NCI-H187 (cell line): Measurements from ENCODE around the gene KRT81.

ENCODE experiments used
- DNase-seq, 2 experiments: peaks; one replicate each; lab custom pipeline; 2025; lab: John Stamatoyannopoulos, UW

The KRT81 gene

DNA sequence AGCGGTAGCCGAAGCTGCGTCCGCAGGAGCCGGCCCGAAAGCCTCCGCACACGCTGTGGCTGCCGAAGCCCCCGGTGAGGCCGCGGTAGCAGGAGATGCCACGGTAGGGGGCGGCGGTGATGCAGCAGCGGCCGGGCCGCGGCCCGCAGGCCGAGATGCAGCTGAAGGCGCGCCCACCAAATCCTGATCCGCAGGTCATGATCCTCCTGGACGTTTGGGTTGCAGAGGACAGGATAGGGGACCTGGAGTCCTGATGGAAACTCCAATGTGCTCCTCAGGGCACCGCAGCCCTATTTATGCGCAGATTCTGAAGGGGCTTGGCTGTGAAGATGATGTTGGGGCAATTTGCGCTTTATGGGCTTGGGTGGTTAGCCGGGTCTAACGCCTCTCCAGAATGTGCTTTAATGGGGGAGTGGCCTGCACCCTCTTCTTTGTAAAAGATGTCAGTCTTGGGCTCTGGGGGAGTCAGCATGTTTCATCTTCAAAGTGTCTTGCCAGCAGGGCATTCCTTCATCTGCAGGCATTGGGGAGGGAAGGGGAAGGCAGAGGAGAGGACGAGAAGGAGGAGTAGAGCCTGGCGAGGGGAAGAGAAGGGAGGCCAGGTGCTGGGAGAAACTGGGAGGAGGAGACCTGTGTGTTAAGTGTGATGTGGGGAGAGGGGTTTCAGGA is at the start of gene KRT81:
KRT81 (minus strand) TSS at position 268 of the 669 bp plus-strand sequence; CDS start at position 199, 69 bp downstream.
- DNase-seq, result no peak

DNA sequence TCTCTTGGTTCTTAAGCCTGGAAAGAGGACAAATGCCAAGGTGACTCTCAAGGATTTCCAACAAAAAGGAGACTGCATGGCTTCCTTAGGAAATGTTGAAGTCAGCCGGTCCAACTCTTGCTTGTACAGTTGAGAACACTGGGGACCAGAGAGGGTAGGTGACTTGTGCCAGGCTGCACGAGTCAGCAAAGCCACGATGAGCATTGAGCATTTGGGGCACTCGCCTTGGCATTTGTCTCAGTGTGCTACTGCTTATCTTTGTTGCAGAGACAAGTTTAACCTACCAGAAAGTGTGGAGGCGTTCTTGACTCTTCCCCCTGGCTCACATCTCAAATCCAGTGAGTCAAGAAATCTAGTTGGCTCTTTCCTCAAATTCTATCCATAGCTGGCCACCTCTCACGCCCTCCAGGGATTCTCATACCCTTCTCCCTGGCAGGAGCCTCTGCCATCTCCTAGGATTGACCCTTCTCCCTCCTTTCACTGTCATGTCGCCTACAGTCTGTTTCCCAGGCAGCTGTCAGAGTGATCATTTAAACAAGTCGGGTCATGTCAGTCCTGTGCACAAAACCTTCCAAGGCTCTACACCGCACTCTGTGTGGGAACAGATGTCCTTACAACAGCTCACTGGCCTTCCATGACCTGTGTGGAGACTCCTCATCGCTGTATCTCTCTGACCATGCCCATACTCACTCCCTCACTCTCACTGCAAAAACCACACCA is 47.1 kb upstream of the KRT81 start:
- no peak for DNase-seq

DNA sequence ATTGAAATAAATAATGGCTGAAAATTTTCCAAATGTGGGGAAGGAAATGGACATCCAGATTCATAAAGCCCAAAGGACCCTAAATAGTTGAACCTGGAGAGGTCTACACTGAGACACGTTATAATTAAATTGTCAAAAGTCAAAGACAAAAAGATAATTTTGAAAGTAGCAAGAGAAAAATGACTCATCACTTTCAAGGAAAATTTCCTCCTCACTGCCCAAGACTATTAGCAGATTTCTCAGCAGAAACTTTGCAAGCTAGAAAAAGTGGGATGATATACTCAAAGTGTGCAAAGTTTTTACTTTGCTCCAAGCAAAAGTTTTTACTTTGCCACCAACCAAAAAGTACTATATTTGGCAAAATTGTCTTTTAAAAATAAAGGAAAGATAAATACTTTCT is 45.7 kb upstream of the KRT81 start:
- DNase-seq, result no peak

DNA sequence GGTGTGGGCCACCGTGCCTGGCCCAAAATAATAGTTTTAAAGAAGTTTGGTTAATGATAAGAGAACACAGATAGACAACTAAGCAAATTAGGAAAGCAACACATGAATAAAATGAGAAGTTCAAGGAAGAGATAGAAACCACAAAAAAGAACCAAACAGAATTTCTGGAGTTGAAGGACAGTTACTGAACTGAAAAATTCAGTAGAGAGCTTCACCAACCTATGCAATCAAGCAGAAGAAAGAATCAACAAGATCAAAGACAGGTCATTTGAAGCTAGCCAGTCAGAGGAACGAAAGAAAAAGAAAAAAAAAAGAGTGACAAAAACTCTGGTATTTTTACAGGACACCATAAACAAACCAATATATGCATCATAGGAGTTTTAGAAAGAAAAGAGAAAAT is 45.3 kb upstream of the KRT81 start:
- DNase-seq, result no peak

DNA sequence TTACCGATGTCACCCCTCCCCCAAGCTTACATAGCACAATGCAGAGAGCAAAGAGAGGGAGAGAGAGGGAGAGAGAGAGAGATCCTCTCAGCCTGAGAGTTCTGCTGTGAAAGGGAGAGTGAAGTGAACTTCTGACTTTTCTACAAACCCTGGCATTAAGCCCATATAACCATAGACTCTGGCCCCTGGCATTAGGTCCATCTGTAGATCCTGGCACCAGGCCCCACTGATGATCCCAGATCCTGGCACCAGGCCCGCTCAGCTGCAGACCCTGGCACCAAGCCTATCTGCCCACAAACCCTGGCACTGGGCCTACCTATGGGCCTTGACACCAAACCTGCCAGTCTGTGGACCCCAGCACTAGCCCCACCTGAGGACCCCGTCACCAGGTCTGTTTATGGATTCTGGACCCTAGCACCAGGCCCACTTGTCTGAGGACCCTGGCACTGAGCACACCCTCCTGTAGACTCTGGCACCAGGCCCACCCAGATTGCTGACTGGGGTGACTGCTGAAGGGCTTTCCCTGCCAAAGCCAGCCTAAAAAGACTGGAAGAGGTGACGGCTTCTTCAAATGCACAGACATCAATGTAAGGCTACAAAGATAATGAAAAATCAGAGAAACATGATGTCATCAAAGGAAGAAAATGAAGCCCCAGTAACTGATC is 44.4 kb upstream of the KRT81 start:
- no peak for DNase-seq

DNA sequence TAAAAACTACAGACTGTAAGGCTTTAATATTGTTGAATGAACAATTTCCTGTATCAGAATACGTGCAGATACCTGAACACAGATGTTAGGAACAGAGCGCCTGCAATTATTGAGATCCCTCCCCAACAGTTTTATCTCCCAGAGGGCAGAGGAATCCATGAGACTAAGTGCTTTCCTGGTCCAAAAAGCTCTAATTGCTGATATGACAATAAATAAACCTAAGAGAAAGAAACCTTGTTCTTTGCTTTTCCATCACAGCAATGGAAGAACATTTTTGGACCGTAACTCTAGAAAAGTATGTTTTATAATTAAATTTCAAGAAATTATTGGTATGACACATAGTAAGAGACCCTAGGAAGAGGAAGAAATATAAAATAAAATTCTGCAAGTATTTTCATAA is 42.9 kb upstream of the KRT81 start:
- no peak for DNase-seq

DNA sequence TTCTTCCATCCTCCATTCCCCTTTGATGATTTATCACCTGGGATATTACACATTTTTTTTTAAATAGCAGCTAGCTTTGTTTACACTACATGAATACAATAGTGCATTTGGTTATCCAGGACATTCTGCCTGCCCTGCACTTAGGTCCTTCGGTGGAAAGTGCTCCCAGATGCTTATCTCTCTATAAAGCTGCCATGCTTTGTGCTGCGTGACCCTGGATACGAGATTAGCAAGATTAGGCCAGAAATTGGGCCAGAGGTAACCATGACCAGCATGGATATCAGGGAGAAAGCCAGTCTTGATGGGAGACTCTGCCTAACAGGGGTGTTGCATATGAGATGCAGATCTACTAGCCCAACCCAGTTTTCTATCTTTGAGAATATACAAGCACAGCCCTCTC is 42.0 kb upstream of the KRT81 start:
- no peak for DNase-seq

DNA sequence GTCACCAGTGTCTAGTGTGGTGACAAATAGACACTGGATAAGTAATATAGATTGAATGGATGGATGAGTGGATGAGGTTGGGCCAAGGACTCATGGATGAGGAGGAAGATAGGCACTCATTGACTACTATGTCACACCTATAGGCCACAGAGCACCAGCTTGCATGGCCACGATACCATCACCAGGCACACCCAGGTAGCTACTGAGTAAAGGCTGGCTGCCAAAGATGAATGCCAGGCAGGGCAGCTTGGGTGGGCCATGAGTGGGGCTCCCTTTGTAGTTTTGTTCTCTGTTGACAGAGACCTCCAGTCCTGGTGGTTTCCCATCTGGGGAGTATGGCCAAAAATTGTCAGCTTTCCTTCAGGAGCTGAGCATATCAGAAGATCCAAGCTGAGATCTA is 41.0 kb upstream of the KRT81 start:
- DNase-seq, result no peak

DNA sequence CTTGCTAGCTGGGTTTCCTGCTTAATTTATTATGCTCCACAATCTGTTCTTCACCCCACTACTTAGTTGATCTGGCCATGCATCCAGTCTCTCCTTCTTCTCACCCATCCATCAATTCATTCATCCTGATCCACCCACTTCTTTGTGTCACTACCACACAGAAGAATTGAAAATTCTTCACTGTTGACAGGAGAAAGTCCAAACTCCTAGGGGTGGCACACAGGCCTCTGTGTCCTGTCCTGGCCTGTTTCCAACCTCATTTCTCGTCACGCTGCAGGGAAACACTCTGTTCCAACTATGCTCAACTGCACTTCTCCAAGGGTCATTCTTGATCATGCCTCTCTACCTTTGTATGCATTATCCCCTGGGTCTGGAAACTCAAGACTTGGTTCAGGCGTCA is 40.5 kb upstream of the KRT81 start:
- no peak for DNase-seq

DNA sequence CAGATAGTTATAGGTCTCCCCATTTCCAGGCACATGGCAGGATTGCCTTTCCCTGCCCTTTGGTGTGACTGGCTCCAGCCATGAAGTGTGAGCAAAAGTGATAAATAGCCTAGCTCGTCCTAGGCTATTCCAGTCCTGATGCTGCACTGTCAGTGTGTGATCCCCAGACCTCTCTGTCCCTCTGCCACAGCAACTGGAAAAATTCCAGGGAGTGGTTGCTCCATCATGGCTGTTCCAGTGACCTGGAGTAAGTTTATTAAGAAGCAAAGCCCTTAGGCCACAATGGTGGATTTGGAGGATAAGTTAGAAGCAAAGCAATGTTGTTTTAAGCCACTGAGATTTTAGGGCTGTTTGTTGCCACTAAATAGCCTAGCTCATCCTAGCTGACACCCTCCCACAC is 39.7 kb upstream of the KRT81 start:
- no peak for DNase-seq

DNA sequence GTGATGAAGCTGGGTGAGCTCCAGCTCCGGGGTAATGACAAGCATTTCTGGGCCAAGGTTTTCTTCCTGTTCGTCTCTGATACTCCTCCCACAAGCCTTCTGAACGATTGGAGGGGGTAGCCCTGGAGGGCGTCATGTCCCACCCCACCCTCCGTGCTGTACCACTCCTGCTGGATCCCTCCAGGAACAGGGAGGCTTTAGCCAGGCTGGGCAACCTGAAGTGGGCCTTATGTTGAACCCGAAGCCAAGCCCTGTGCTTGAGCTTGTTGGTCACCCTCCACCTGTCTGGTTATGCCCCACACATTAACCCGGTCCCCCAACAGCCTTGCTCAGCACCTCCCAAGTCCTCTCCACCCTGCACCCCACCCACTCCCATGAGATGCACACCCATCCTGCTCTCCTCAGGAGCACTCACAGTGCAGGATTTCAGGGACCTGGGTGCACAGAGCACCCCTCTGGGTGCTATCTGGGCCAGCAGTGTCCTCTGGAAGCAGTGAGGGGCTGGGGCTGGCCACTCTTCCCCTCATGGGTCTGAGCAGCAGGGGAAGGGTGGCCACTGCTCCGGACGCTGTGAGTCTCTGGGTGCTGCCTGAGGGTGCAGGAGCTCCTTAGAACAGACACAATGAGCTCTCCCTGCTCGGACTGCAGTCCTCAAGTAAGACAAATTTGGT is 36.6 kb upstream of the KRT81 start:
- no peak for DNase-seq

DNA sequence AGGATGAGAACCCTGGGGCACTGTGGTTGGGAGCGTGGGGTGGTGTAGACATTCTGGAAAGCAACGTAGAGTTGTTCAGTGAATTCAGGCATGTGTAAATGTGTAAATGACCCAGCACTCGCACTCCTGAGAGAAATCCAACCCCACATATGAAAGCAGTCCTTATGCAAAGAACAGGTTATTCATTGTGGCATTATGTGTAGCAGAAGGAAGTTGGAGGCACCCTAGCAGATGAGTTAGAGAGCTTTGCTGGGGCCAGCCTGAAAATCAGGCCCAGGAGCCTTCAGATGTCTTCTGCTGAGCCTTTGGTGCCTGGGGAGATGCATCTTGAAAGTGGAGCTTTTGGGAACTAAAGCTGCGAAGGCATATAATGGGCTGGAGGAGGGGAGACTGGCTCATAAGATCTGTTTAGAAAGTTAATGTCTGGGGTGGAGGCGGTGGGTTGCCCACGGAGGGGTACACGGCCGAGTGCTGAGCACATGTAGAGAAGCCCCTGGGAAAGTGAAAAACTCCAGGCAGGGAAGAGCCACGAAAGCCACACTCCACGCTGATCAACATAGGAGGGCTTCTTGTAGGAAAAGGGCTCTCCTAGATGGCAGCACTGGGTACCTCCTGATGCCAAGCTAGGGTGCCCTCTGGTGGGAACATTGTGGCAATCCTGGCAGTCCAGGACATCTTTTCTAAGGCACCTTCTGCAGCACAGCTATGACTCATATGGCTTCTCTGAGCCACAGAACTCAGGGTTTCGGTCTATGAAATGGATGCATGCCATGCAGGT is 35.9 kb upstream of the KRT81 start:
- peak in 1 of 2 experiments; percentile 61 for DNase-seq

DNA sequence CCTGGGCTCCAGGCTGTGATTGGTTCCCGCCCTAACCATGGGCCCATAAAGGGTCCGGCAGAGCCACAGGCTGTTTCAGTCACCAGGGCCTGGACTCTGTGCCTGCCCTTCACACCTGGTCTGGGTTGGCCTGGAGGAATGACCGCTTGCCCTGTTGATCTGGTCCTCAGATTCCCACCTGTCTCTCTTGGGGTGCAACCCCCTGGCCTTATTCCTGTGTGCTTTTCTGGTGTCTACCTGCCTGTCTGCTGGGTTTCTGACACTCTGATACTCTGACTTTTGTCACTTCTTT is 32.8 kb upstream of the KRT81 start:
- no peak for DNase-seq

DNA sequence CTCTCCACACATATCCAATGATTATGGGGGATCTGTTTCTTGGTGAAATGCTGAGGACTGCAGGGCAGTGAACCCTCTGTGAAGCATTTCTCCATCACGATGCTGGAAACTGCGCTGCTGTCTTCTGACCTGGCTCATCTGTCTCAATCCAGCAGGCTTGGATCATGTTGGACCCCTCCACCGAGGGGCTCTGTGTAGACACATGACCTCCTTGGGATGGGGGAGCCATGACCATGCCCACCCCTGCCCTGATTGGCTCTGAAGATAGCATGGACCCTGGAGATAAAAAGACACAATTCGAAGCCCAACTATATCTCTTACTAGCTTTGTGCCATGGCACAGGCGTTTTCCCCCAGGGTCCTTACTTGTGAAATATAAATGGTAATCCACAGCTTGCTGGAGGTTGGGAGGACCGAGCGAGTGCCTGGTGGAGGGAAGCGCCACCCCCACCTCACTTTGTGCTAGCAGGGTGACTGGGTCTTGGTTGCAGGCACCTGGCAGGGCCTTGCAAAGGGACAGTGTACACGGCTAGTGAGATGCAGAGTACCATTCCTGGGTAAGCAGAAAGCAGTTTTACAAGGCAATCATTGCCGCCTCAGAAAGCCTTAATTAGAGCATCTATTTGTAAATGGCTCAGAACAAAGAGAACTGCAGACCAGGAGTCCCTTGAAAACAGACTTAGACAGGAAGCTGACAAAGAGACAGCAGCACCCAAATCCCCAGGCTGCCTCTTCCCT is 32.2 kb upstream of the KRT81 start:
- no peak for DNase-seq

DNA sequence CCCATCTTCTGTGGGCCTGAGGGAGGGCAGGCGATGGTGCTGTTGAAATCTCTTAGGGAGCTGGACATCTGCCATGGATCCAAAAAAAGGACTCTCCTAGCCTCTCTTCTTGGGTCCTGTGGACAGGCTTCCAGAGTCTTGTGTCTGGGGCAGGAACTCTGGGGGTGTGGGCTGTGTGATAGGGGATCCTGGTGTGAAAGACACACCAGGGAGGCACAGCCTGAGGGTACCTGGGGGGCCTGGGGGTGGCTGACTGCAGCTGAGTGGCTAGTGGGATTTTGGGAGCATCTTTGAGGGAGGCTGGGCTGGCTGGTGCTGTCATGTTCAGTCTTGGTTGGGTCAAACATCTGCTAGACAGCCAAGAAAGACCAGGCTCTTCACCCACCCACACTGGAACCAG is 31.7 kb upstream of the KRT81 start:
- DNase-seq, result no peak

DNA sequence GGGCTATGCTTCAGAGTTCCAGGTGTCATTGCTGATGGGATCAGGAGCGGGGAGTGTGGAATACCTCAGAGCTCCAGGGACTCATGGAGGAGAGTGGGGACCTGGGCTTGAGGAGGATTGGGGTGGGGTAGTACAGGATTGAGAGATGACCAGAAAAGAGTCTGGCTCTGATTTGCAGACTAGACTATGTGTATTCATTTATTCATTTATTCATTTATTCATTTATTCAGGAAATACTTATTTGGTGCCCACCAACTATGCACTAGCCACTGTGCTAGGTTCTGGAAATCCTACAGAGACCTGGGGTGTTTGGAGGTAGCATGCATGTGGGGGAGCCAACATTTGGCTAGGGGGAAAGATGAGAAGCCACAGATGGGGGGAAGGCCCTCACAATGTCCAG is 30.7 kb upstream of the KRT81 start:
- no peak for DNase-seq

DNA sequence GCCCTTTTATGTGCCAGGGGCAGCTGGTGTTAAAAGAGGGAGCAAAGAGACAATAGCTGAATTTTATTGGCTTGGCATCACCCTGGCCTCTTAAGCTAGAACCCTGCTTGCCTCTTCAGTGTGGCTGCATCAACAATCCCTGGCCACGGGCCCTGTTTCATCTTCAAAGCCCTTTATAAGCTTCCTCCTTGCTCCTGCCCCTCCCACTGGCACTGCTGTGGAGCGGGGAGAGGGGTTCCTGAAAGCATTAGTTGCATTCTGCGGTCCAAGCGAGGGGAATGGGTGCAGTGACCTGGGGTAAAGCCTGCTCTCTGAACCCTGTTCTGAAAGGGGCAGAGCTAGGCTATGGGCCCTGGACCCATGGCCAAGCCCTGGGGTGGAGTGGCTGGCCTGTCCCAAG is 30.1 kb upstream of the KRT81 start:
- no peak for DNase-seq

DNA sequence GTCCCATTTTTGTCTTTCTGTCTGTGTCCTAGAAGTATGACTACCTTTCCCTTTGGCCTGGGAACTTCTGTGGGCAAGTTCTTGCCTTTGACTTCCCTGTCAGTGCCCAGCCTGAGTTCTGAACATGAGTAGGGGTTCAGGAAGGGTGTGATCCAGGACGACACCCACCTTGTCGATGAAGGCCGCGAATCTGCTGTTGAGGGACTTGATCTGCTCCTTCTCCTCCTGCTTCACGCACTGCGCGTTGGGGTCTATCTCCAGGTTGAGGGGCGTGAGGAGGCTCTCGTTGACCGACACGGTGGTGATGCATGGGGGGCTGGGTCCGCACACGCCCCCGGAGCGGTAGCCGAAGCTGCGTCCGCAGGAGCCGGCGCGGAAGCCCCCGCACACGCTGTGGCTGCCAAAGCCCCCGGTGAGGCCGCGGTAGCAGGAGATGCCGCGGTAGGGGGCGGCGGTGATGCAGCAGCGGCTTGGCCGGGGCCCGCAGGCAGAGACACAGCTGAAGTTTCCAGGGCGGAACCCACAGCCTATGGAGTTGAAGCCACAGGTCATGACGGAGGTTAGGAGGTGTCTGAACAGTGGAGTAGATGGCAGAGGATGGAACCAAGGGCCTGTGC is 29.6 kb upstream of the KRT81 start, which contains the start of gene KRT83:
KRT83 (minus strand) TSS at position 615 of the 617 bp plus-strand sequence; CDS start at position 552, 63 bp downstream.
- DNase-seq, result no peak

DNA sequence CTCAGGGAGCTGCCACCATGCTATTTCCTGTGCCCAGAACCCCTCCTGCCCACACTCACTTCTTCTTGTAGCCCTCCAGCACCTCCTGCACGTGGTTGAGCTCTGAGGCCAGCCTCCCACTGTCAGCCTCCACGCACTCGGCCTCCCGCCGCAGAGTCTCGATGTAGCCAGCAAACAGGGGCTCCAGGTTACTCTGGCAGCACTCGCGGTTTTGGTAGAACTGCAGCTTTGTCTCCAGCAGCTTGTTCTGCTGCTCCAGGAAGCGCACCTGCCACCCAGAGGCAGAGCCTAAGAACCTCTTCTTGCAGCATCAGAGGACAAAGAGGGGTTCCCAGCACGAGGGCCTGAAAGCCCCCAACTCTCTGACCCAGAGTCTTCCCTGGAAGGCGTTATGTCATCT is 27.8 kb upstream of the KRT81 start:
- no peak for DNase-seq

DNA sequence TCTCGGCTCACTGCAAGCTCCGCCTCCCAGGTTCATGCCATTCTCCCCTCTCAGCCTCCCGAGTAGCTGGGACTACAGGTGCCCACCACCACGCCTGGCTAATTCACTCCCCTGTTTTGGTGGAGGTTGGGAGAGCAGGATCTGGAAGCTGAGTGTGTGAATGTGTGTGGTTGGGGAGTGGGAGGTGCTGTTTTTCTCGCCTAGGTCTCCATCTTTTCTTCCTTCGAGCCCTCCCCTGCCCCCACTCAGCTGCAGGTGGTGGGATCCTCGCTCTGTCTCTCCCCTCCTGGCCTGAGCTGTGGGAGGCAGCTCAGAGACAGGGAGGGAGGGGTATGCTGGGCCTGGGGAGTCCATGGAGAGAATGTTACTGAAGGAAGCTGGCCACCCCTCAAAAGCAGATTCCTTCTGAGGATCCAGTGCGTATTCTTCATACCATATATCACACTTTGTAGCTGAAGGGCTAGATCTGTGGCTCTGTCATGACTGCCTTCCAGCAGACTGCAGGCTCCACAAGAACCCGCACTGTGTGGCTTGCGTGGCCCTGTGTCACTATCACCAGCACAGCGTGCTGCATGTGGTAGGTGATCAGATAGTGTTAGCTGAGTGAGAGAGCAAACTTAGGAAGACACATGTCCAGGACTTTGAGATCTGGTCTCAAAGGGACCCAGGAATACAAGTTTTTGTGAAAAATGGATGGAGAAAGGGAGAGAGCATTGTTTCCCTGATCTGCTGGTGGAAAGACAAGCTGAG is 27.1 kb upstream of the KRT81 start:
- no peak for DNase-seq
